Measurements from ENCODE around the gene NOD2.

GRCh38 chr16:50718761-50719400 is 25.5 kb downstream of the NOD2 start:
- TF ChIP-seq CTCF (conservative IDR thresholded peaks at IDR 0.05 in 1 of 2, IDR thresholded peaks at IDR 0.05 in 1 of 2; ENCODE audit: extremely low read depth in 1 of 2, insufficient read depth in 1 of 2, low read depth in 1 of 2, low read length in 2 of 2) = no peak
- no peak for TF ChIP-seq EZH2 (IDR thresholded peaks at IDR 0.05; ENCODE audit: borderline replicate concordance, low read length)

Measured in mammary epithelial cell (primary cell).